GM19324 (cell line): ENCODE data around the gene BPHL.
"Not testable (repeated sequence)": the region's sequence is repeated elsewhere in the genome, so short reads cannot be mapped to it uniquely, and the experiment has no call there.

ENCODE experiments used
- ATAC-seq: cut with Tn5 transposase; IDR thresholded peaks from one replicate; pipeline ENCODE4 v1.9.1; 2021; ENCODE audit warnings: mild to moderate bottlenecking, moderate library complexity; ENCODE audit not compliant: unreplicated experiment, low FRiP score

The BPHL gene

DNA sequence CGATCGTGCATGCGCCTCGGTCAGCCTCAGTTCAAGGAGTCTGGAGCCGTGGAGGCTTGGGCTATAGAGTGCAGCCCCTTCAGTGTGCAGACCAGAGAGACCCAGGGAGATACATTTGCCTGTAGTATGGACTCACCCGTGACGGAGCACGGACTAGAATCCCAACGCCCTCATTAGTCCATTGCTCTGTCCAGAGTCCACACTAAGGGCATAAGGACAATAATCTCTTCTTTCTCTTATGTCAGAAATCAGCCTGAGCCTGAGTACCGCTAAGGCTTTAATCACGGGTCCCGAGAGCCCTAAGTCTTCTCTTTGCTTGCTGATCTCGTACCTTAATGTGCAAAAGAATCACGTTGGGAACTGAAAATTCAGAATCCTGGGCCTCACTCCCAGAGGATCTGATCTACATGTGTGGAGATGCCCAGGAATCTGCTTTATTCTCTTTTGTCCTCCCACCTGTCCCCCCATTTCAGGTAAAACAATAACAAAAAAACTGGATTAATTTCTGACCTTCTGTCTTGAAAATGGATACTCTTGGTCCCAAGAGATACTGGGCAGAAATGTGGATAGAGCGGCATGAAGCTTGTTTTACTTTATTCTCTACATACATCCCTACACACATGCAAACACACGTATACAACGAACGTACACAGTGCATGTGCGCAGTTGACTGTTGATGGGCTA, 671 bp downstream of the BPHL start:
- peak; percentile 25 for ATAC-seq

DNA sequence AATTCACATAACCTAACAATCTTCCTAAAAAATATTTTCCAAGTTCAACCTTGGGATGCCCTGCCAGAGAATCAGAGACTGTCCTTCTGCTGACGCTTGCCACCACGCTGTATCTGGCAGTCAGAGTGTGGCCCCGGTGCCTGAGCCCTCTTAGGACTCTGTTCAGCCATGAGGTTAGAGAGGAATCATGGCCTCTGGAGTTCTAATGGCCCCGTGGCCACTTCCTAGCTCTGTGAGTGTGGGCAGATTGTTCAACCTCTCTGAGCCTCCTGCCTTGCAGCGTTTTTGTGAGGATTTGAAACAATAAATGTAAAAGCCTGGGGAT, 2.2 kb downstream of the BPHL start:
- no peak for ATAC-seq

DNA sequence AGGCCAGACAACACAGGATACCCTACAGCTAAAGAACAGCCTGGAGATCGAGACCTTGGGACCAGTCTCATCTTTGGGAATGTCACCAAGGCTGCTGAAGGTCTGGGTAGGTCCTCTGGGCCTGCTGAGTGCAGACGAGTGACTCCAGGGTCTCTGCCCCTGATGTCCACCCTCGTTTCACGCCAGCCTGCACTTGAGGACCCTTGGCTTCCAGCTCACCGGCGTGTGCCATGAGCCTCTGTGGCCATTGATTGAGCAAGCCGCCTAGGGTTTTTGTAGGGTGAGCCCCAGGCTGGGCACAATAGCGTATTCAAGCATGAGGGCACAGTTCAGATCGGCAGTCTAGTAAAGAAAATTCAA, 4.3 kb downstream of the BPHL start:
- ATAC-seq, result no peak

DNA sequence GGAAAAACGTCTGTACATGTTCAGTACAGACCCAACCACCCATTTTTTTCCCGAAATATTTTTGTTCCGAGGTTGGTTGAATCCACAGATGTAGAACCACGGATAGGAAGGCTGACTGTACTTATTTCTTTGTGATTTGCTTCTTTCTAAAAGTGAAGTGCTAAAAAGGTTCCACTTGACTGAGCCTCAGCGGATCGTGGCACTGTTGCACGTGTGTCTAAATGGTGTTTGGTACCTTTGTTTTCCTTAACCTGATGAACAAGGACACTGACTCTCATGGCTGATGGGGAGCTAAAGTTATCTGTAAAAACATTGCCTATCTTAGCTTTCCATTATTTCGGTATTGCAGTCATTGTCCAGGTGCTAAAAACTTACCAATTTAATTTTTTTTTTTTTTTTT, 6.2 kb downstream of the BPHL start:
- no peak for ATAC-seq

DNA sequence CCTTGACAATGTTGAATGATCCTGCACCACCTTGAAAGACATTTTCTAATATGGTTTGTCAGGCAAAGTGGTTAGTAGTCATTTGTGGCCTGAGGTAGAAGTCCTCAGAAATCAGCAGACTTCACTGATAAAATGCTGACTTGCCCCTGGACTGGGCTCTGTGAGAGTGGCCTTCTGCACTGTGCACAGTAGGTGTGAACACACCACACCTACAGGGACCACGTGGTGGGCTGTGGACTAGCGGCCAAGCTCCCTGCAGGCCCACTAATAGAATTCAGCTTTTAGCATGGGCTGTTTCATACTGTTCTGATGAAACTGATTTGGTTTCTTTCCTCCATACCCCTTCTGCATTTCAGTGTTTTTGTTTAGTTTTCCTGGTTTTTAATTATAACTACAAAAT, 7.3 kb downstream of the BPHL start:
- no peak for ATAC-seq

DNA sequence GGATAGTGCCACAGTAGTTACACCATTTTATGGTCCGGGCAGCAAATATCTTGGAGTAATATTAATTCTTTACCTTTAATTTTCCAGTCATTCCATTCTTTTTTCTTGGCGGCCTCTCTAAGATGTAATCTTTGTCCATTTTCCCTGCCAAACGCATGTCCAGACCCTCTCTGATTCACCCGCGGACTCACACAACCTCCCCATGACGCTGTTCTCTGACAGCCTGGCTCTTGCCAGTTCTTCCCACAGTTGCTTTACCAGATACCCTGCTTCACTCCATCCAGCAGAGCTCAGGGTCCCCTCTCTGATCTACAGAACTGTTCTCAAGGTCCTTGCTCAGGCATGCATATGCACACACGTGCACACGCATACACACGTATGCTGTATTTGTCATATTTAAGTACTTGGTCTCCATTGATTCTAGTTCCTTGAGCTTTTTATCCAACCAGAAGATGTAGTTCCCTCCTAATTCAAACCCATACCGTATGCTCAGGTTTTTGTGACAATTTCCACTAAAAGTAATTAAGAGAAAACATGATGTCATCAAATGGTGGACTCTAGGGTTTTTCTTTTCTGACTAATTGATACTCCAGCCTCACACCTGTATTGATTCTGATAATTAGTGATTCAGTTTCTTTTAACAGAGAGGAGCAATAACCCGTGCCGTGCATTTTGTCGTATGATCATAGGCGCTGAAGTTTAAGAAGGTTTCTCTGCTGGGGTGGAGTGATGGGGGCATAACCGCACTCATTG, 10.0 kb downstream of the BPHL start:
- no peak for ATAC-seq

DNA sequence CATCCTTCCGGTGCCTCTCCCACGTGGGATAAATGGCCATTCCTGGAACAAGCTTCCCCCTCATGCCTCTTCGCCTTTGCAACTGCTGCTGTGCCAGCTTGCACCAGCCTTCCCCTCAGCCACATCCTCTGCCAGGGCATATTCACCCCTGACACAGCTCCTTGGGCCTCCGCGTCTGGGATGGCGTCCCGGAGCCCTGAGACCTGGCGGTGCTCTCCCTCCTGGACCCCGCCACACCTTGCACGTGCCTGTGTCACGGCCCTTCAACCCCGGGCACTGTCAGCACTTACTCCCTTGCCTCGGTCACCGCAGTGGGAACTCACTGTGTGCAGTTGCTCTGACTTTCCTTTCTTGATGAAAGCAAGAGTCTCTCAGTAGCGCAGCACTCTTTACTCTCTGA, 13.2 kb downstream of the BPHL start:
- ATAC-seq, result no peak

DNA sequence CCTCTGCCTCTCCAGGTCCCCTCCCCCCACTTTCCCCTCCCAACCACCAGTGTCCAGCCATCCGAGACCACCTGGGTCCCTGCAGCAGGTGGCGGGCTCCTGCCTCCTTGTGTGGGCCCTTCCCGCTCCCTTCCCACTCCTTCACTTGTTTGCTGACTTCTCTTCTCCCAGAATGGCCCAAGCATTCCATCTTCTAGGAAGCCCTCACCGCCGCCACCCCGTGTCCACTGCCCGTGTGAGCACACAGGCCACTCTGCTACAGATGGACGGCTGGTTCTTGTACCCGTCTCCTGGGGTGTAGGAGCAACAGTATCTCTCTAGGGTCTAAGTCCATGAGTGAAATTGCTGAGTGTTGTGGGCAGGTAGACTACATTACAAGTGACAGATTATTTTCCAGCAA, 15.0 kb downstream of the BPHL start:
- ATAC-seq, result no peak

DNA sequence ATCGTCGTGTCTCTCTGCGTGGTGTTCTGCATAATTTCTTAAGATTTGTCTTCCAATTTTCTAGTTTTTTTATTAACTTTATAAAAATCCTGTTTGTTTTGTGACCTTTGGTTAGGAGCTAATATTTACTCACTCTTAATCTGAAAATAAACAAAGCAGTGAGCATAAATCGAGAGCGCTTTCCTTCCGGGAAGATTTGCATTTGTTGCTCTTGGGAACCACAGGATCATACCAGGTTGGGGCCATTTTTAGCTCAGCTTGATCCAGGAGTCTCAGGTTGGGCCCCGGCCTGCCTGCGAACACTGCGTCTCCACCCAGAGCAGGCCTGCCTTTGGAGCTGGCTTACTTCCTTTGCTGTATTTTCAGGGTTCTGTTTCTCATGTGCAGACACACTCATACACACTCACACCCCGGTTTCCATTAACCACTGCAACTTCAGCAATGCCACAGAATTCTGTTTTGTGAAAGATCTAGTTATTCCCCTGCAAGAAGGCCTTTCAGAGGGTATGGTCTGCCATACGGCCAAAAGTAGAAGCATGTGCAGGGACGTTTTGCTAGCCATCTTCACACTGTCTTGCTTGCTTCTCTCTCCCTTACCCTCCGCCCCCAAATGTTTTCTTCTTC, 17.3 kb downstream of the BPHL start:
- no peak for ATAC-seq

DNA sequence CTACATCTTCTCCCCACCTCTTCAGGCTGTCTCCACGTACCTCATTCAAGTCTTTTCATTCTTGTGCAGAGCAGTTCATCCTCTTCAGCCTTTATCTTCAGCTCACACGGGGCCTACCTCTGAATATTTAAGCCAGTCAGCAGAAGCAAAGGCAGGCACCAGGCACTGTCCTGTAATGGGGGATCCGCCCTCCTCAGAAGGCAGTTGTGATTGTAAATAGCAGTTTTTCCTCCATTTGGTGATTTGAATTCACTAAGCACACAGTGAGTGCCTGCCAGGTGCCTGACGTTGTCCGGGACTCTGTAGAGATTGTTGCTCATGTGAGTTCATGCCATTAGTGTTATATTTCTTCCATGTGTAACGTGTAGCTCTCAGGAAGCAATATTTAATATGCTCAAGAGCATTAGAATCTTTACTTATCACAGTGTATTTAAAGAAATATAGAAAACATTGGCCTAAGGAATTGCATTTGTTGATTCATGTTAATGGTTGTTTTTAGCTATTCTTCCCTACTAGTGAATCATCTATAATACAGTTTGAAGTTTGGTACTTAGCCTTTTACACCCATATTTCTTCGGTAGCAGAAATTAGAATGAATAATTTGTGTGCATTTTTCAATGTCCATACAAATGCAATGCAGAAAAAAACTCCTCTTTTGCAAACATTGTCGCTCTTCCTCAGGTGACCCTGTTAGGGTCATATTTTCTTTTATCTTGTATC, 17.9 kb downstream of the BPHL start:
- ATAC-seq, result no peak

DNA sequence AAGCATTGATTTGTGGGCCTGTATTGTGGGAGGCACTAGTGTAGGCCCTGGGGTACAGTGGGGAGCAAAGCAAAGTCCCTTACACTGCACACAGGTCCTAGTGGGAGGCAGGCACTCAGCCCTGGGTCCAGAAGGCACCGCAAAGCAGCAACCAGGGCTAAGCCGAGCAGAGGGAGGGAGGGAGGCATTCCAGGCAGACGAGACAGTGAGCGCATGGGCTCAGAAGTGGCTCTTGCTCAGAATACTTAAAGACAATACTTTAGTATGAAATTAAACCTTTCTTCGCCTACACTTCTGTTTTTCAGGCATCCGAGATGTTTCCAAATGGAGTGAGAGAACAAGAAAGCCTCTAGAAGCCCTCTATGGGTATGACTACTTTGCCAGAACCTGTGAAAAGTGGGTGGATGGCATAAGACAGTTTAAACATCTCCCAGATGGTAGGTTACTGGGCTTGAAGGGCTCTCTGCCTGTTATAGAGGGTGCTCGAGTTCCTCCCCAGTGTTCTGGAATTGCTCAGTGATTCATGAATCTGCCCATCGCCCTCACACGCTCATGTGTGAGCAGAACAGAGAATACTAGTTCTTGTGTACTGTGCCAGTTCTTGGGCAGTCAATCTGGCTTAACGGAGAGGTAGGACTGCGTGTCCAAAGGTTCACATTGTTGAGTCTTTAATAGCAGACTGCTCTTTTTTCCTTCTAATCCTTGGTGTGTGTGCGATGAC, 18.7 kb downstream of the BPHL start:
- no peak for ATAC-seq

DNA sequence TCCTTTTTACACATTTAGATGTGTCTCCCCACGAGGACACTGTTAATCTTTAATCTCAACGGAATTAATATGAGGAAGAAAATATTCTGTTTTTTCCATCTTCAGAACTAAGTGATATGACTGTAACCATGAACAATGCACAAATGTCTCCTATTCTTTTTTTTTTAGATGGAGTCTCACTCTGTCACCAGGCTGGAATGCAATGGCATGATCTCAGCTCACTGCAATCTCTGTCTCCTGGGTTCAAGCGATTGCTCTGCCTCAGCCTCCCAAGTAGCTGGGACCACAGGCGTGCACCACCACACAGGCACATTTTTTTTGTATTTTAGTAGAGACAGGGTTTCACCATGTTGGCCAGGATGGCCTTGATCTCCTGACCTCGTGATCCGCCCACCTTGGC, 19.4 kb downstream of the BPHL start:
- not testable (repeated sequence) for ATAC-seq

DNA sequence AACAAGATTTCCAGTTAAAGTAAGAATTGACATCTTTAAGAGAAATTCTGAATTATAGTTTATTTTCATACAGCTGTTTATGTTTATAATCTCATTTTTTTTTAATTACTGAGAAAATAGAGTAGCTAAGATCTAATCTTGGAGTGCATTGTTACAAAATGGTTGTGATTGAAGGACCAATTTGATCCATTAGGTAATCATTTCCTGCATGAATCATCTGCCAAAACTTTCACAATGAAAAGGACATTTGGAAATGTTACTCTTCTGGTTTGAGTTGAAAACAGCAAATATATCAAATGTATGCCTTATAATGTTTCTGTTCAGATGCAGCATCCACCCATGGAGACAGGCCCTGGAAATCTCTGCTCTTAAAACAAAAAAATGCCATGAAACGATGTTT, 19.8 kb downstream of the BPHL start:
- no peak for ATAC-seq

DNA sequence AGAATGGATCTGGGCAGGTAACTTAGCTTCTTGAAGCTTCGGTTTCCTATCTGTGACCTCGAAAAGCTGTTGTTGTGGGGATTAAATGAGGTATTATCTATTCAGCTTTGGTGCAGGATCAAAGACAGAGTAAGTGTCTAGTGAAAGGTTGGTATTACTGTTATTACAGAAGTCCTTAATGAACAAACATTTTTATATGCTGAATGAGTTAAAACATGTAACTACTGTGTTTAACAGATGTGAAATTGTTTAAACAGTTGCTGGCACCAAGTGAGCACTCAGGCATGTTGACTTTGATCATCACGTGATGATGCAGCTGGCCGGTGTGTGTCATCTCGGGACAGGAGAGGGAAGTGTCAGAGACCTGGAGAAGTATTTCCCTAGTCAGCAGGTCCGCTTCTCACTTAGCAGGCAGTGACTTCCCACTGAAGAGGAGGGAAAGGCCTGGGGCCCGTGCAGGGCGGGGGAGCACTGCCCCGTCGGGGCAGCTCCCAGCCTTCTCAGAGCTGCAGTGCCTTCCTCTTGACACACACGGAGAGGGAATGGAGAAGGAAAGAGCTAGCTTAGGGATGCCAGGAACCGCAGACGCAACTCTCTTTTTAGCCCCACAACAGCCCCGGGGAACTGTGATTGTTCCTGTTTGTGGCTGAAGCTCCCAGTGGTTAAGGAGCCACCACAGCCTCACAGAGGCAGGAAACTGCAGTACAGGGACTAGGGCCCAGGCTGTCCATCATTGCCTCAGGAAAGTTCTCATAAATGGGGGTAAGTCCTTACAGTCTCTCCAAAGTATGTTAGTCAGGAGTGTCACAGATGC, 20.8 kb downstream of the BPHL start:
- no peak for ATAC-seq

DNA sequence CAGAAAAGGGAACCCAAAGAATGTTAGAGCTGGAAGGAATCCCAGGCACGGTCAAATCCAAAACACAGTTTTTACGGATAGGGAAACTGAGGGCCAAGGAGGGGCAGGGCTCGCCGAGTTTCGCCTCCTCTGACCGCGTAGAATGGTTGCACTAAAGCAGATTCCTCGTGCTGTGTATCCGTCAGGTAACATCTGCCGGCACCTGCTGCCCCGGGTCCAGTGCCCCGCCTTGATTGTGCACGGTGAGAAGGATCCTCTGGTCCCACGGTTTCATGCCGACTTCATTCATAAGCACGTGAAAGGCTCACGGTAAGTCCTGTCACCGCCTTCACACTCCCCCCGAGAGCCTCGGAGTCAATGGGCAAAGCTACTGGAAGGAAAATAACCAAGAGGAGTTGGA, 21.7 kb downstream of the BPHL start:
- ATAC-seq, result no peak

DNA sequence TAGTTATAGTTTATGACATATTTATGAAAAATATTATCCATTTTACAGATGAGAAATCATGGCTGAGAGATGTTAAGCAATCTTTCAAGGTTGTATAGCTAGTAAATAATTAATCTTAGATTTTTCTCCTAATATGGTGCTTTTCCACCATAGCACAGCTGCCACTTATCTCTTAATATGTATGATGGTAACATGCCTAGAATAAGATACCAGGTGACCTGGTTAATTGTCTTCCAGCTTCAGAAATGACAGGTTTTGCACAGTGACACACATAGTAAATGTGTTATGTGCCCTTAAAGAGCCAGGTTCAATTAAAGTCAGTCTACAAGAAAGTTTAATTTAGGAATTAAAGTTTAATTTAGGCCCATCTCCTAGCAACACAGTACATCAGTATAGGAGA, 24.0 kb downstream of the BPHL start:
- no peak for ATAC-seq

DNA sequence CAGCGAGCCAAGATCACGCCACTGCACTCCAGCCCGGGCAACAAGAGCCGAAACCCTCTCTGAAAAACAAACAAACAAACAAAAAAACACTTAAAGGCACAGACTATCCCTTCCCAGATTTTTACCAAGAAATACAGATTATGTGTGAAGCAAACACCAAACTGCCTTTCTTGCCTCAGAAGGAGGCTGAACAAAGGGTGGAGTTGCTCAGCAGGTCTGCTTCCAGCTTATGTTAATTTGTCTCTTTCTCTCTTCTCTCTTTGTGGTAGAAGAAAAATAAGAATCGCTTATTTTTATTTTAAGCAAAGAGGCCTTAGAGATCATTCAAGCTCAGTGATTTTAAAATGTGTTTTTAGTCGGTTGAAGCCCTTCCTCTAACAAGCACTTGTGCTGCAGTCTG, 24.6 kb downstream of the BPHL start:
- no peak for ATAC-seq

DNA sequence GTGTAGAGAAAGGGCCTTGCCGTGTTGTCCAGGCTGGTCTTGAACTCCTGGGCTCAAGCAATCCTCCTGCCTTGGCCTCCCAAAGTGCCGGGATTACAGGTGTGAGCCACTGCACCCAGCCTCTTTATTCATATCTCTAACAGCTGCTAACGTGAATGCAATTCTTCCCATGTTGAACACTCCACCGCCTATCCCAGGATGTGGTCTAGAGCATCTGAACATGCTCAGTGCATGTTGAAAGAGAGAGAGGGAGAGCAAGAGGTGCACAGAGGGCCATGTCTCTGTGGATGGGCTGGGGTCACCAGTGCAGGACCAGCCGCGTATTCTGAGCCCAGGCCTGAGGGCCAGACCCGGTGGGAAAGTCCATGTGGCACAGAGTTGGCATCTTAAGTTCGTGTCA, 26.1 kb downstream of the BPHL start:
- no peak for ATAC-seq

DNA sequence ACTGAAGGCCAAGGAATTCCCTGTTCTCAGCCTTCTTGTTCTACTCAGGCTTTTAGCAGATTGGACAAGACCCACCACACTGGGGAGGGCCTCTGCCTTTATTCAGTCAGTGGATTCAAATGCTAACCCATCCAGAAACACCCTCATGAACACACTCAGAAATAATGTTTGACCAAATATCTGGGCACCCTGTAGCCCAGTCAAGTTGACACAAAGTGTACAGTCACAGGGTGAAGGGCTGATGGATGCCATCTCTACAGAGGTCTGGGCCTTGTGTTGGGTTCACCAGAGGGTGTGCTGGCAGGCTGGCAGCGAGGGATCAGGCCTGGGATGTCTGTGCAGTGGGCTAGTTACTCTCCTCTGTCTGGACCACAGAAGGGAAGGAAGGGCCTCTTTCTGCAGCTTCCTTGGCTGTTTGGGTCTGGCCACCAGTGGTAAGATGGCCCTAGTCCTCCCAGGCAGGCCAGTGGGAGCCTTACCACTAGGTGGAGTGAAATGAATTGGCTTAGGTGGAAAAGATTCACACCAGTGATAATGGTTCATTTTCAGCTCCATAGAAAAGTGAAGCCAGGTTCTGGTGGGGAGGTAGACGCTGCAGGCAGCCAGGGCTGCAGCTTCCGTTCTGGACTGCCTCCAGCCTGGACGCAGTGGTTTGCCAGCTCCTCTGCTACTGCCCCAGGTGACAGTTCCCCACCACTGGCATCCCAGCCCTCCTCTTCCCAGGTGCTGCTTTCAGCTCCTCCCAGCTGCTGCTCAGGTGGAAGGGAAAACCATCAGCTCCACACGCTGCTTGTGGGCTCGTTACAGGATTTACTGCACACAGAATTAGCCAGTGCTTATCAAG, 29.6 kb downstream of the BPHL start:
- no peak for ATAC-seq
